Central memory CD4-positive, alpha-beta T cell (primary cell): ENCODE results near the gene DNTTIP2.
"Not testable (repeated sequence)": the region's sequence is repeated elsewhere in the genome, so short reads cannot be mapped to it uniquely, and the experiment has no call there.

ENCODE experiments used
- DNase-seq: peaks from one replicate; pipeline ENCODE4 v3.0.0; 2022
- total RNA-seq, 3 experiments: gene quantifications; one replicate each; lab custom pipeline; 2026; lab: John Stamatoyannopoulos, UW

DNTTIP2 gene, protein sequence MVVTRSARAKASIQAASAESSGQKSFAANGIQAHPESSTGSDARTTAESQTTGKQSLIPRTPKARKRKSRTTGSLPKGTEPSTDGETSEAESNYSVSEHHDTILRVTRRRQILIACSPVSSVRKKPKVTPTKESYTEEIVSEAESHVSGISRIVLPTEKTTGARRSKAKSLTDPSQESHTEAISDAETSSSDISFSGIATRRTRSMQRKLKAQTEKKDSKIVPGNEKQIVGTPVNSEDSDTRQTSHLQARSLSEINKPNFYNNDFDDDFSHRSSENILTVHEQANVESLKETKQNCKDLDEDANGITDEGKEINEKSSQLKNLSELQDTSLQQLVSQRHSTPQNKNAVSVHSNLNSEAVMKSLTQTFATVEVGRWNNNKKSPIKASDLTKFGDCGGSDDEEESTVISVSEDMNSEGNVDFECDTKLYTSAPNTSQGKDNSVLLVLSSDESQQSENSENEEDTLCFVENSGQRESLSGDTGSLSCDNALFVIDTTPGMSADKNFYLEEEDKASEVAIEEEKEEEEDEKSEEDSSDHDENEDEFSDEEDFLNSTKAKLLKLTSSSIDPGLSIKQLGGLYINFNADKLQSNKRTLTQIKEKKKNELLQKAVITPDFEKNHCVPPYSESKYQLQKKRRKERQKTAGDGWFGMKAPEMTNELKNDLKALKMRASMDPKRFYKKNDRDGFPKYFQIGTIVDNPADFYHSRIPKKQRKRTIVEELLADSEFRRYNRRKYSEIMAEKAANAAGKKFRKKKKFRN
- total RNA-seq = 96.9 to 226 (median 99.9) reads per million in 3 experiments

DNA sequence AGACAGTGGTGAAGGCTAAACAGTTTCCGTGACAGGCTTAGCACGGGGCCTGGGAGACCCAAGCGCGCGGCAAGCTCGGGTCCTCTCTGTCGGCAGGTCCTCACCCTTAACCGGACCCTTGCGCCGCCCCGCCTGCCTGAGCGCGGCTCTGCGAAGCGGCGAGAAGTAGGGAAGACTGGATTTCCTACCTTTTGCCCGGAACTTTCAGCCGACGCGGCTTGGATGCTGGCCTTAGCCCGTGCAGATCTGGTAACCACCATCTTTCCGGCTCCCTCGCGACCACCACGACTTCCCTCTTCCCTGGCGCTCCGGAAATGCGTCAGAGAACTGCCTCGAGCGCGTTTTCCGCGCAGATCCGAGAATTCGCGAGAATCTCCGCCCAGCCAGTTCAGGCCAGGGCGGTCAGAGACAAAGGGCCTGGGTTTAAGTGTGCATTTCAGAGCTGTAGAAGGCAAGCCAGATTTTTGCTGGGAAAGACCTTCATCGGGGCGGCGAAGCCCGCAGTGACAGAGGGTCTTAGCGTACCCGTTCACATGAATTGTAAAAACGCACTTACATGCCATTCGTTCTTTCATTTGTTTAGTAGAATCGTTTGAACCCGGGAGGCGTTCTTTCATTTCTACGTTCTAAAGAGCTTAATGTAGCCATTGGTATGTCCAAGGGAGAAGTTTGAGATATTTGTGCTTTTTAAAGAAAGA, at the start of gene DNTTIP2:
TSS of gene DNTTIP2 (minus strand) at position 318 of the 698 bp plus-strand sequence. CDS start at position 260, 58 bp downstream.
- DNase-seq = peak; percentile 84

DNA sequence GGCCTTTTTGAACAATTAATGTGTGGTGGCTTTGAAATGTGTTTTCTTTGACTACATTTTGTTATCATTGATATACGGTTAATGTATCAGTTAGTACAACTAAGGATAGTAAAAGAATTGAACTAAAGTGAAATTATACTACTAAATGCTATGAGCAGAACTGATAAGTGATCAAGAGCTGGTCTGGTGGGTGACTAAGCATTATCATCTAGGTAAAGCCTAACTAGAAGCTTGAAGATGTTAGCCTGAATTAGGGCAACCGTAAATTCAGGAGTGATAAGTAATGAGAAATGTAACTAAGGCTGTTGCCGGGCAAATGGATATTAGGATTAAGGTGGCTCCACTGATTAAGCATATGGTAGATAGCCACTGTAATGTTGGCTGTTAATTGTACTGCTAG, 46.2 kb upstream of the DNTTIP2 start:
- no peak for DNase-seq

DNA sequence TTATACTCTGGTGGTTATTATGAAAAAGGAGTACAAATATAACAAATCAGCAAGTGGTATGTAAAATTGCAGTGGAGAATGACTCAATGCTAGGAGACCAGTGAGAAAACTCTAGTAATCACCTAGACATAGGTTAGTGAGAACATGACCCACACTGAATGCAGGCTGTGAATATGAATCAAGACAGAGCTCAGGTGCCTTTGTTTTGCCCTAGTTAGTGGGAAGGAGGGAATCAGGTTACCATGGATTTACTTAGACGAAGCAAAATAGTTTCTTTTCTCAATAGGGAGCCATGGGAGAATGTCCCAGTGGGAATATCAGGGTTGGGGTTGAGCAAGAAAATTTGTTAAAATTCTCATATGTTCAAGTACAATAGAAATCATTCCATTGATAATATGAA, 40.8 kb upstream of the DNTTIP2 start:
- no peak for DNase-seq

DNA sequence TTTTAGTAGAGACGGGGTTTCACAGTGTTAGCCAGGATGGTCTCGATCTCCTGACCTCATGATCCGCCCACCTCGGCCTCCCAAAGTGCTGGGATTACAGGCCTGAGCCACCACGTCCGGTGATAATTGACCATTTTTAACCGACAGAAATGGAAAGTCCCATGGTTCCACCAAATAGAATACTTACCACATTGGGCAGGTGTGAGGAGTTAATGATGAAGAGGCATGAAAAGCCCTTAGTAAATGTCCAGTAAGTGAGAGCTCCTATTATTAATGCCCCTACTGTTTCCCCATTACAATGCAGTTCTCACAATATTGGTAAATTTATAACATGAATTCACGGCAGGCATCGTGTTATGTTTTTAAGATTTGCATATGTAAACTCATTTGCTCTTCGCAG, 38.3 kb upstream of the DNTTIP2 start:
- DNase-seq = no peak

DNA sequence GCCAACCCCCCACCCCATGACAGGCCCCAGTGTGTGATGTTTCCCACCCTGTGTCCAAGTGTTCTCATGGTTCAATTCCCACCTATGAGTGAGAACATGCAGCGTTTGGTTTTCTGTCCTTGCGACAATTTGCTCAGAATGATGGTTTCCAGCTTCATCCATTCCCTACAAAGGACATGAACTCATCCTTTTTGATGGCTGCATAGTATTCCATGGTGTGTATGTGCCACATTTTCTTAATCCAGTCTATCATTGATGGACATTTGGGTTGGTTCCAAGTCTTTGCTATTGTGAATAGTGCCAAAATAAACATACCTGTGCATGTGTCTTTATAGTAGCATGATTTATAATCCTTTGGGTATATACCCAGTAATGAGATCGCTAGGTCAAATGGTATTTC, 31.9 kb upstream of the DNTTIP2 start:
- not testable (repeated sequence) for DNase-seq

DNA sequence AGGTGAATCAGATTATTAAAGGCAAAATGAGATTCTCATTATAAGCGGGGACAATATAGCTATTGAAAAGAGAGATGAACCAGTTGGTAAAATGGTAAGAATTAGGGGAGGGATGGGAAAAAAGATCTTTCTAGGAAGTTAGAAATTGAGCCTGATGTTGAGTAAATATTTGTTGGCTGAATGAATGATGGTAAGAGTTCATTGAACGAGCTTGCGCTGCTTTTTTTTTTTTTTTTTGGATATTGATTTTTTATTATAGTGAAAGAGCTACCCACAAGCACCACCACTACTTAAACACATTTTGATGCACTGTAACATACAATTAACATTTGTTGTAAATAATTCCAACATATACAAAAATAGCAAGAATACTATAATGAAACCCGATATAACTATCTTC, 31.3 kb upstream of the DNTTIP2 start:
- no peak for DNase-seq

DNA sequence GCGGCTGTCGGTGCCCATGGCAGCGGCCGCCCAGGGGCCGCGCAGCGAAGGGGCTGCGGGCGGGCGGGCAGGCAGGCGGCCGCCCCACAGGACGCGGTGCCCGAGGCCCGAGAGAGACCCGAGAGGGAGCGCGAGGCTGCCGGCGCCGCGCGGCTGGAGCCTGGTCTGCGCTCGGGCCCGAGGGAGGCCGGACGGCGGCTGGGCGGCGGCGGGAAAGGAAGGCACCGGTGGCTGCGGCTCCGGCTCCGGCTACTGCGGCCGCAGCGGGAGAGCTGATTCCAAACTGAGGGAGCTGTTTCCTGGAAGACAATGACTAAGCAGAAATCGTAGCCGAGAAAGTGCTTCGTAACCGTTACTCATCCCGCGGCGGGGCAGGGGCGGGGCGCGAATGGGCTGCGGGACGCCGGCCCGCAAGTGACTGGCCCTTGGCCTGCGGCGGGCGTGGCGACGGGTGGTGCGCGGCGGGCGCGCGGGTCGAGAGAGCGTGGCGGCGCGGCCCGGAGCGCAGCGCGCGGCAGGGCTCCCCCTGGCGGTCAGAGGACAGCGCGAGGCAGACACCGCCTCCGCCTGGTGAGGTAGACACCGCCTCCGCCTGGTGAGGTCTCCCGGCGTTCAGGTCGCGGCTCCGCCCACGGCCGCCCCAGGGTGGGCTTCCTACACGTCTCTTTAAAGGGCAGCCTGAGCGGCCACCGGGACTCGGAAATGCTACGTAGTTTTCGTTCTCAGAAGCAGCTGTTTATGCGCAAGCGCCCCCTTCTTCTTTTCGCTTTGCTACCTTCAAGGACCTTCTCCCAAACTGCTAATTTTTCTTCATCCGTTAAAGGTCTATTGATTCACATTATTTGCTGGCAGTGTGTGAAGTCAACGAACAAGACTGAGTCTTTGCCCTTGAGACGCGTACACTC, 30.4 kb upstream of the DNTTIP2 start, which contains the start of gene GCLM:
TSS of gene GCLM (minus strand) at position 285 of the 905 bp plus-strand sequence. CDS start at position 18, 267 bp downstream.
- peak; percentile 86 for DNase-seq

DNA sequence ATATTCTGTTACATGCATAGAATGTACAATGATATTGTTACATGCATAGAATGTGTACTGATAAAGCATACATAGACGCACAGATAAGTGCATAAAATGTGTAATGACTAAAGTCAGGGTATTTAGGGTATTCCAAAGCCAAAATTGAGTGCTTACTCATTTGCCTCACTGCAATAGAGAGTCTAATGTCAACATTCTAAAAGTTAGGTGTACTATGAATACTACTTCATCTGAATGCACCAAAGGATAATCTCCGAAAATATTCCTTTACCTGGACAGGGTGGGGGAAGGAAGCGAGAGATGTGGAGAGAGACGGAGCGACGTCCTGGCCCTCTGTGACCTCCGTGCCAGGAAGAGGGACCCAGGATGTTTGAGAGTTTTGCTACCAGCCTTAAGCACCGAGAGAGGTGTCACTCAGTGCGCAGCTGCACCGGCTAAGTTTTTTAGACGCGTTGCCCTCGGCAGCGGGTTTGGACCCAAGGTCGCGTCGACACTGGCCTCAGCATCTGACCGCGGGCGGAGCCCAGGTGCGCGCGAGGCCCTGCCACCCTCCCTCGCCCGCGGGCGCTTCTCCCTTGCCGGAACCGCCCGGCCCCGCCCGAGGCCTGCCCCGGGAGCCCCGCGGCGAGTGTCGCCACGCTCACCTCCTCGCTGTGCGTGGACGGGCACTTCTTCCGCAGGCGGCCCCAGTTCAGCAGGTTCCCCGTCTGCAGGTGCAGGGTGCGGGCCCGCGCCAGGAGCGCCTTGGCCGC, 29.6 kb upstream of the DNTTIP2 start:
- peak; percentile 56 for DNase-seq

DNA sequence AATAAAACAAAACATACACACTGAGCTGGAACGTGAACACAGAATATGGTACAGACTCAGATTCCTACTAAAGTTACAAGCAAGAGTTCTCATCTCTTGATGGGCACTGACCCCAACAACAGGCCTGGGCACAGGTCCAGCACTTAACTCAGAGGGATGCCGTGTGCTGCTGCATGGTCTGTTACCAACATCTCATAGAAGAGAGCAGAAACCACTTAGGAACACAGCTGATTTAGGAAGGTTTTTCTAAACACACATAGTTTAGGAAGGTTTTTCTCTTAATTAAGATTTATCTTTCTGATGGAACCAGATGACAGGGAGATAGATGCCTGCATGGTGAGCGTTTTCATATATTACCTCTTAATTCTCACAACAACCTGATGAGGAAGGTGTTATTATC, 28.7 kb upstream of the DNTTIP2 start:
- DNase-seq = no peak

DNA sequence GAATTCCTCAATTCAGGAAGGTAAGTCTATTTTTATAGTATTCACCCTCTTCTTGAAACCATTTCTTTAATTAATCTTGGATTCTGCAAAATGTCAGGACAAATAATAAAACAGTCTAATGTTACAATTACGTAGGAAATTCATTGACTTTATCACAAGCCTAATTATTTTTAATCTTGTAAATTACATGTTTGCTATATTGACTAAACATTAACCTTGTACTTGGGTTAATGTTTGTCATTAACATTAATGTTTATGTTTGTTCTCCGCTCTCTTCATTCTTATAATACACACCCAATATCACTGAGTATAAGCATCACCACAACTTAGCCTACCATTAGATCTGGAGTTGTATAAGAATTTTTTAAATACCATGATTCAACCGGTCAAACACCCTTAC, 27.5 kb upstream of the DNTTIP2 start:
- no peak for DNase-seq

DNA sequence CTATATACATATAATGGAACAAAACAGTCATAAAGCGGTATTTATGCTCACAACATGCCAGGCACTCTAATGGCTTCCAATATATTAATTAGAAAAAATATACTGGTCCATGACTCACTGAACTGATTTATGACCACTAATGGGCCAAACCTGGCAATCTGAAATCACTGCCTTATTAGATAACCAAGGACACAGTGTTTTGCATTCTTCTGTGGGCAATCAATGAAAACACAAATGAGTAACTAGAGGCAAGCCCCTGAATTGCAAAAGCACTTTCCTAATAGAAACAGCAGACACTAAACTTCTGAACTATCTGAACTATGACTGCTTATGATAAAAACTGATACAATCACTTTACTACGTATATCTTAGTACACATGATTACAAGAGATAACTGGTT, 26.7 kb upstream of the DNTTIP2 start:
- DNase-seq = no peak

DNA sequence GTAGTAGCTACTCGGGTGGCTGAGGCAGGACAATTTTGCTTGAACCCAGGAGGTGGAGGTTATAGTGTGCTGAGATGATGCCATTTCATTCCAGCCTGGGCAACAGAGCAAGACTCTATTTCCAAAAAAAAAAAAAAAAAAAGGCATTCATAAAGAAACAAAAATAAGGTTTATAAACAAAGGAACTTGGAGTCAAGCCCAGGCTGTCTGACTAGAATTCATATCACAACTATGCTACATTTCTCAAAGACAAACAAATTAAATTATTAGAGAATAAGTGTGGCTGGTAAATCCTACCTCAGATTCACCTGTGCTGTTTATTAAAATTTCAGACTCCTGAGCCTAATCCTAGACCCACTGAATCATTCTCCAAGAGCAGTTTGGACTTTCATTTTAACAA, 26.0 kb upstream of the DNTTIP2 start:
- no peak for DNase-seq

DNA sequence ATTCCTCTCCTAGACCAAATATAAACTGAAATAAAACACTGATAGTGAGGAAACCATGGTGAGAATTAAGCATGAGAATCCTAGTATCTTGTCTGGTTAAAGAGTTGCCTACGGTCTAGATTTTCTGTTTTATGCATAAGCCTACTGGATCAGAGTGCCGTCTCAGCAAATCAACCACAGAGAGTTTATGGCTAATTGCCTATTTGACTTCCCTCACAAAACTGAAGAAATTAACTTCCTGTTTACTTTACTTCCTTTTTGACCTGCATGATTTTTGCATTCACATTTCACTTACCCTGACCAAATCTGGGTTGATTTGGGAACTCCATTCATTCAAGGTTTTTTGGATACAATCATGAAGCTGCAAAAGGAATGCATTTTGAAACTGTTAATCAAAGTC, 25.2 kb upstream of the DNTTIP2 start:
- peak; percentile 9 for DNase-seq

DNA sequence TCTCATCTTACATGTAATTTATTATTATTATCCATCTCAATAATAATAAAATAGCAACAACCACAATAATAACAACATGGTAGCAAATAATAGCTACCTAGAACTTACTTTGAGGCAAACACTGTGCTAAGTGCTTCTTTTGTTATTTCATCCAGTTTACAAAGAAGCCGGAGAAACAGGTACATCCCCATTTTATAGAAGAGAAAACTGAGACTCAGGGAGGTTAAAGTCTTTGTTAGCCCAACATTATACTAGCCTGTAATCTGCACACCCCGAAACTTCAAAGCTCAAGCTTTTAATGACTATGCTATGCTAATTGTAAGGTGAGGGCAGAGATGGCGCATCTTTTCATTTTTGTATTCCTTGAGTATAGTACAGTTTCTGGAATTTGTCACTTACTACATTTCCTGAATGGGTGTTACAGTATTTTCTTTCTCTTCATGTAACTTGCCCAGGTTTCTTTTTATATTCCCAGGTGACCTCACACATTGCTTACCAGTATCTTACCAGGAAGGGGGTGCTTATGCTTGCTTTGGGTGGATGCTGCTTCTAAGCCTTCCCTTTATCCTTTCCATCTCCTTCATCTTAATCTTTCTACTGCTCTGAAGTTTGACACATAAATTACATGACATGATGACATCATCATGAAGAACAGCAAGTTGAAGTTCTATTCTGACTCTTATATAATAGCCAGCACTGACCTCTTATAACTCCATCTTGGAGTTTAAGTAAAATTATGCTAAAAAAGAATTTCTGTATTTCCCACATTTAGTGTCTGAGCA, 21.9 kb upstream of the DNTTIP2 start:
- no peak for DNase-seq

DNA sequence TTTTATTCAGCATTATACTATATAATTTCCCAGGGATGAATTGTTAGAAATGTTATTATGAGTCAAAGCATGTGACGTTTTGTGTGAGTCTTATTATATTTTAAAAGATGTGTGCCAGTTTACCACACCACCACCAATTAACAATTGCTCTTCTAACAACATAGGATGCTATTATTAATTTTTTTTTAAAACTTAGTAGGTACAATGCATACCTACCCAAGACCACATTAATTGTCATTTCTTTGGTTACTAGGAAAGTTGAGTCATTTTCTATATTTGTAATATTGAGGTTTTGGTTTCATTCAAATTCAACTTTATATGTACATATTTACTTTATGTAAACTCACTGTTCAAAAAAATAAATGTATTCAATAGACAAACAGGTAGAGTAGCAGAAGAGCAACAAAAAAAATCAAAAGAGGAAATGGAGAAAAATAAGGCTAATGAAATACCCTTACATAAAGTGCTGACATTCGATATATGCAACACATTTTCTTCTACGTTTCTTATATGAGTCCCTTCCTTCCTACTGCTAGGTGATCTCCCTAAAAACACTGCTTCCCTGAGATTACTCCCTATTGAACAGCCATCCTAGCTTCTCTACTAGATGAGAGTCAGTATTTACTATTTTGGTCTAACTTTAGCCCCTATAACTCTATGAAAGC, 20.7 kb upstream of the DNTTIP2 start:
- DNase-seq = no peak

DNA sequence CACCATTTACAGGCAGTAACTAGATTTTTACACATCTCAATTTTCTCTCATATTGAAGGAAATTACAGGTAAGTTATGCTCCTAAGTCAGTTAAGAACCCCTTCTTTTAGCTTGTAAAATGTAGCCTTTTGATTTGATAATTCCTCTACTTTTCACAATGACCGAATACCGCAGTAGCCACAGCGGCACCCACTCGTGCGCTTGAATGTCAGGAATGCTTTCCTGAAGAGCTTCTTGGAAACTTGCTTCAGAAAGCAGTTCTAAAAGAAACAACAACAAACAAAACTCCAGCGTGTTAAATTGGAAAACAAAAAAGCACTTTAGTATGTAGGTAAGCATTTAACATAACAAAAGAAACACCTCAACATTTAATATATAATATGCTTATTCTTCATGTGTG, 9.9 kb upstream of the DNTTIP2 start:
- no peak for DNase-seq

DNA sequence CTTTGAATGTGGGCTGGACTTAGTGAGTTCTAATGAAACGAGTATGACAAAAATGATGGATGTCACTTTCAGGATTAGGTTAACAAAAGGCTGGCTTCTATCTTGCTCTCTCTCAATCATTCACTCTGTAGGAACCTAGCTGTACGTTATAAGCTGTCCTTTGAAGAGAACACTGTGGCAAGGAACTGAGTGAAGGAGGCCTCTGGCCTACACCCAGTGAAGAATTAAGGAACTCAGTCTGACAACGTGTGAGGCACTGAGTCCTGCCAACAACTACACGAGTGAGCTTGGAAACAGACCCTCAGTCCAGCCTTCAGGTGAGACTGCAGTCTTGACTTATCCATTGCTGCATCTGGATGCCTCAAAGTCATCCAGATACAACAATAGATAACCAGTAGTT, 3.3 kb upstream of the DNTTIP2 start:
- no peak for DNase-seq

DNA sequence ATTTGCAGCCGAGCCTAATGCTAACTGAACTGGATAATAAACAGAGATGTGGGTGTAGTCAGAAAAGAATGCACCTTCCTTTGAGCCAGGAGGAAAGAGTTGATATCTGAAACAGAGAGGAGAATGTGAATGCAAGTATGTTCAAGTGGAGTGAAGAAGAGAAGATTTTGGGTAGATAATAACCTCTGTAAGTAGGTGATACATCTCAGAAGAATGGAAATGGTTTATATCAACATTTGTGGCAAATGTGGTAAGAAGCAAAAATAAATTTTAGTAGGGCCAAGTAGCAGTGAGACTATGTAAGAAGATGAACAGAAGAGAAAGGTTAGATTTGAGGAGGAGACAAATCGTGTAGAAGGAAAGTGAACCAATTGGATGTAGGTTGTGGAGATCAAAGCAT, 1.7 kb upstream of the DNTTIP2 start:
- no peak for DNase-seq

DNA sequence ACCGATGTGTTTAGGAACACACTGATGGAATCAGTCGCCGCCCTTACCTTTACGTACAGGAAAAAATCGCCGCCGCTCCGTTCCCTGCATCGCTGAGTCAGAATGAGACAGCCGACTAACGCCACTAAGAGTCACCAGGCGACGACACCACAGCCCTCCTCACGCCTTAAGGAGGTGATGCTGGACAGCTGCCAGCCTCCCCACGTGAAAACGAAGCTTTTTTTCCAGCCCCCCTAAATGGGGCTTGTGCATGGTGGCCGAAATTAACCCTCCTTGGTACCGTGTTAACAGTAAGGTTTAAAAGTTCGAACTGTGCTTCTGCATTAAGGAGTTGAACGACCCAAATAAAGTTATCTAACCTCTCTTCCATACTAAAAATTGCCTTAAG, 511 bp downstream of the DNTTIP2 start:
- DNase-seq = peak; percentile 40

DNA sequence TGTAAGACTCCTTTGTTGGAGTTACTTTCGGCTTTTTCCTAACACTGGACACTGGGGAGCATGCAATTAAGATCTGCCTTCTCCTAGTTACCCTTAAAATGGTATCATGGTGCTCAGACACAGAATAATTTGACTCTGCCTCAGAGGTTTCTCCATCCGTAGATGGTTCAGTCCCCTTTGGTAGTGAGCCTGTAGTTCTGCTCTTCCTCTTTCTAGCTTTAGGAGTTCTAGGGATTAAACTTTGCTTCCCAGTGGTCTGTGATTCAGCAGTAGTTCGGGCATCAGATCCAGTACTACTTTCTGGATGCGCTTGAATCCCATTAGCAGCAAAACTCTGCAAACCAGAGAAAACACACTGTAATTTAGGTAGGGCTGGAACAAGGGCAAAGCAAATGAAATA, 1.5 kb downstream of the DNTTIP2 start:
- DNase-seq = no peak
